MCF 10A (cell line): Measurements from ENCODE around the gene MCTP2. TPM values are rescaled to one million over a fixed set of nuclear protein-coding genes. Genes with fewer than 3 reads are reported as not detected.

Experiments
- BruUV-seq: library from RNA; stranded (reverse); fragments of 400-500 nt; replicated peaks from 2 replicates; lab custom pipeline; 2021; lab: Mats Ljungman, UMichigan
- CTCF ChIA-PET: fragments of 300-600 bp; sonication (Branson Sonifier 250); formaldehyde crosslinking; extraction: SDS; loops from one replicate; lab custom pipeline; 2021; ENCODE audit warnings: antibody characterized with exemption, inconsistent platforms; lab: Yijun Ruan, JAX
- POLR2A ChIA-PET: fragments of 300-600, 350-650 bp; sonication (Branson Sonifier 250); formaldehyde crosslinking; extraction: SDS; loops from one replicate; lab custom pipeline; 2020; ENCODE audit warnings: antibody characterized with exemption, inconsistent platforms; lab: Yijun Ruan, JAX
- DNase-seq: peaks from one replicate; pipeline ENCODE4 v3.0.0-alpha.2; 2018; ENCODE audit not compliant: unreplicated experiment
- H3K27ac Mint-ChIP-seq: one replicate; pipeline ENCODE4 v1.8.0; 2022; ENCODE audit warnings: mild to moderate bottlenecking, low read depth, mixed read lengths; ENCODE audit not compliant: unreplicated experiment
- H3K27me3 Mint-ChIP-seq: one replicate; pipeline ENCODE4 v1.8.0; 2022; ENCODE audit warnings: mixed read lengths; ENCODE audit not compliant: insufficient read depth, unreplicated experiment
- H3K36me3 Mint-ChIP-seq: one replicate; pipeline ENCODE4 v1.8.0; 2022; ENCODE audit warnings: mild to moderate bottlenecking, moderate library complexity, mixed read lengths; ENCODE audit not compliant: insufficient read depth, unreplicated experiment
- H3K4me1 Mint-ChIP-seq: one replicate; pipeline ENCODE4 v1.8.0; 2022; ENCODE audit warnings: mixed read lengths; ENCODE audit not compliant: insufficient read depth, unreplicated experiment
- H3K4me3 Mint-ChIP-seq: one replicate; pipeline ENCODE4 v1.8.0; 2022; ENCODE audit warnings: mild to moderate bottlenecking, moderate library complexity, mixed read lengths; ENCODE audit not compliant: unreplicated experiment
- H3K9me3 Mint-ChIP-seq: one replicate; pipeline ENCODE4 v1.8.0; 2022; ENCODE audit warnings: mixed read lengths; ENCODE audit not compliant: unreplicated experiment
- intact Hi-C: fragments of 100-400 bp; cut with micrococcal nuclease; formaldehyde crosslinking; loops from 2 replicates; pipeline ENCODE4 v1.14.1; 2022
- total RNA-seq: library from RNA; stranded (reverse); gene quantifications from 2 replicates; pipeline ENCODE4 v1.2.3, GENCODE V29; 2022
- TF ChIP-seq, protein P1 (sequence below): fragments of 200-600 bp; IDR thresholded peaks from one replicate; pipeline ENCODE4 v1.8.0; 2022; ENCODE audit warnings: antibody characterized with exemption, mild to moderate bottlenecking; ENCODE audit not compliant: unreplicated experiment

The MCTP2 gene
- total RNA-seq, 1 experiment from 2014 or later = 25.7 TPM

- Mint-ChIP-seq H3K4me1 (peaks cover 59% of the 10 kb centered on the region), H3K27me3 (no peaks in the 10 kb centered on the region), H3K36me3 (no peaks in the 10 kb centered on the region), H3K9me3 (no peaks in the 10 kb centered on the region), H3K4me3 (no peak overlapping the region), H3K27ac (peak overlapping the region; percentile 6)
- intact Hi-C loops = loop anchor here (10.0 kb wide), 1 partner anchor 1210 kb away; no protein-coding TSS in a partner anchor
- POLR2A ChIA-PET = no interaction called here
- CTCF ChIA-PET = interaction anchor here (1.9 kb wide), 1 partner anchor 90 kb away, joined by 6 read pairs; no protein-coding TSS in a partner anchor
- no TSS peak for BruUV-seq
- no peak for DNase-seq
- TF ChIP-seq, protein P1, sequence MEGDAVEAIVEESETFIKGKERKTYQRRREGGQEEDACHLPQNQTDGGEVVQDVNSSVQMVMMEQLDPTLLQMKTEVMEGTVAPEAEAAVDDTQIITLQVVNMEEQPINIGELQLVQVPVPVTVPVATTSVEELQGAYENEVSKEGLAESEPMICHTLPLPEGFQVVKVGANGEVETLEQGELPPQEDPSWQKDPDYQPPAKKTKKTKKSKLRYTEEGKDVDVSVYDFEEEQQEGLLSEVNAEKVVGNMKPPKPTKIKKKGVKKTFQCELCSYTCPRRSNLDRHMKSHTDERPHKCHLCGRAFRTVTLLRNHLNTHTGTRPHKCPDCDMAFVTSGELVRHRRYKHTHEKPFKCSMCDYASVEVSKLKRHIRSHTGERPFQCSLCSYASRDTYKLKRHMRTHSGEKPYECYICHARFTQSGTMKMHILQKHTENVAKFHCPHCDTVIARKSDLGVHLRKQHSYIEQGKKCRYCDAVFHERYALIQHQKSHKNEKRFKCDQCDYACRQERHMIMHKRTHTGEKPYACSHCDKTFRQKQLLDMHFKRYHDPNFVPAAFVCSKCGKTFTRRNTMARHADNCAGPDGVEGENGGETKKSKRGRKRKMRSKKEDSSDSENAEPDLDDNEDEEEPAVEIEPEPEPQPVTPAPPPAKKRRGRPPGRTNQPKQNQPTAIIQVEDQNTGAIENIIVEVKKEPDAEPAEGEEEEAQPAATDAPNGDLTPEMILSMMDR = no peak
Measured at GRCh38 chr15:94235041-94235440, 3.7 kb downstream of the MCTP2 start.

- no peak for DNase-seq
- TF ChIP-seq, protein P1 = no peak
- no TSS peak for BruUV-seq
- ChIA-PET POLR2A (no interaction called here), CTCF (interaction anchor here (0.6 to 1.9 kb wide), 2 partner anchors 89 to 718 kb away, joined by 4 to 6 read pairs; no protein-coding TSS in a partner anchor)
- no peak overlapping the region for H3K27ac Mint-ChIP-seq
- H3K4me1 Mint-ChIP-seq = peaks cover 57% of the 10 kb centered on the region
- no peaks in the 10 kb centered on the region for H3K27me3 Mint-ChIP-seq
- no peaks in the 10 kb centered on the region for H3K9me3 Mint-ChIP-seq
- no peak overlapping the region for H3K4me3 Mint-ChIP-seq
- intact Hi-C loops = loop anchor here (10.0 kb wide), 1 partner anchor 1211 kb away; no protein-coding TSS in a partner anchor
- no peaks in the 10 kb centered on the region for H3K36me3 Mint-ChIP-seq
Measured at GRCh38 chr15:94235646-94236045, 4.3 kb downstream of the MCTP2 start.

DNA sequence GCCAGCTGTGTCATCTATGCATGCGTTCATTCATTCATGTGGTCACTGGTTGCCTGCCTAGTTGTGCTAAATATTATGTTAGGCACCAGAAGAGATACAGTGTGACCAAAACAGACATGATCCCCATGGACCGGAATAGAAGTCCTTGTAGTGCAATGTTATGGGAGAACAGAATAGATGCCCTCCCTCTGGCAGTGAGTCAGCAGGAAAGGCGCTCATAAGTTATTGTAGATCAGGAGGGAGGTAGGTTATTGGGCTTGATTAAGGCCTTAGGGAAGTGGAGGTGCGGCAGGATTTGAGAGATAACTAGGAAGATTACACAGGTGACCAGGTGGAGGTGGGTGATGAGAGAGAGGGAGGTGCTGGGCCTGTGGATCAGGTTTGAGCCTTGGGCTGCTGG, 5.2 kb downstream of the MCTP2 start:
- H3K27ac Mint-ChIP-seq = peak overlapping the region; percentile 86
- POLR2A ChIA-PET = no interaction called here
- no TSS peak for BruUV-seq
- H3K4me3 Mint-ChIP-seq = peak overlapping the region; percentile 3
- H3K36me3 Mint-ChIP-seq = no peaks in the 10 kb centered on the region
- CTCF ChIA-PET = interaction anchor here (1.9 kb wide), 1 partner anchor 88 kb away, joined by 6 read pairs; no protein-coding TSS in a partner anchor
- intact Hi-C loops = loop anchor here (10.0 kb wide), 1 partner anchor 1212 kb away; no protein-coding TSS in a partner anchor
- DNase-seq = peak; percentile 70
- H3K27me3 Mint-ChIP-seq = no peaks in the 10 kb centered on the region
- TF ChIP-seq, protein P1 = no peak
- H3K9me3 Mint-ChIP-seq = no peaks in the 10 kb centered on the region
- peaks cover 57% of the 10 kb centered on the region for H3K4me1 Mint-ChIP-seq

DNA sequence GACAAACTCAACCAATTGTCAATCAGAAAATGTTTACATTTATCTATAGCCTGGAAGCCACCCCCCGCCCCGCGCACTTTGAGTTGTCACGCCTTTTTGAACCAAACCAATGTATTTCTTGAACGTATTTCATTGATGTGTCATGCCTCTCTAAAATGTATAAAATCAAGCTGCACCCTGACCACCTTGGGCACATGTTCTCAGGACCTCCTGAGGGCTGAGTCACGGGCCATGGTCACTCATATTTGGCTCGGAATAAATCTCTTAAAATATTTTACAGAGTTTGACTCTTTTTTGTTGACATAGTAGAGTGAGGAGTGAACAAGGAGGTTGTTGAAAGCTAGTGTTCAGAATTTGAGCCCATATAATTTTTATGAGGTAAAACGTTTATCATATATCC, 6.5 kb downstream of the MCTP2 start:
- ChIA-PET POLR2A (interaction anchor here (0.6 to 5.2 kb wide), 10 partner anchors 8 to 1448 kb away, joined by 3 to 85 read pairs (median 4); partner anchors contain the start of gene MCTP2), CTCF (interaction anchor here (0.6 to 1.3 kb wide), 6 partner anchors 8 to 125 kb away, joined by 3 to 6 read pairs (median 3); no protein-coding TSS in a partner anchor)
- H3K36me3 Mint-ChIP-seq = no peaks in the 10 kb centered on the region
- intact Hi-C loops = loop anchor here (2.0 to 10.0 kb wide), 2 partner anchors 87 to 1213 kb away; no protein-coding TSS in a partner anchor
- peak overlapping the region; percentile 35 for H3K4me3 Mint-ChIP-seq
- peak overlapping the region; percentile 86 for H3K27ac Mint-ChIP-seq
- H3K27me3 Mint-ChIP-seq = no peaks in the 10 kb centered on the region
- BruUV-seq = no TSS peak
- peak; percentile 64 for DNase-seq
- peaks cover 51% of the 10 kb centered on the region for H3K4me1 Mint-ChIP-seq
- no peaks in the 10 kb centered on the region for H3K9me3 Mint-ChIP-seq
- TF ChIP-seq, protein P1 = no peak
